Subcutaneous adipose tissue (tissue), 4 donors: ENCODE results near the gene KCNMA1. TPM values are rescaled to one million over a fixed set of nuclear protein-coding genes. Genes with fewer than 3 reads are reported as not detected.

Source experiments
- total RNA-seq, 4 donors: library from RNA; depleted of rRNA; stranded (reverse); fragments of >200 nt; gene quantifications; one replicate each; pipeline ENCODE4 v1.1.0, GENCODE V29; 2016
- TF ChIP-seq, protein P1 (sequence below): fragments of 450-650 bp; IDR thresholded peaks from one replicate; pipeline ENCODE4 v1.5.1; 2016; ENCODE audit warnings: low read depth, mild to moderate bottlenecking, control low read depth, antibody characterized with exemption, moderate library complexity

The KCNMA1 gene
- total RNA-seq, 4 donors from 2014 or later, result 10.3 to 91.5 (median 23.8) TPM

DNA sequence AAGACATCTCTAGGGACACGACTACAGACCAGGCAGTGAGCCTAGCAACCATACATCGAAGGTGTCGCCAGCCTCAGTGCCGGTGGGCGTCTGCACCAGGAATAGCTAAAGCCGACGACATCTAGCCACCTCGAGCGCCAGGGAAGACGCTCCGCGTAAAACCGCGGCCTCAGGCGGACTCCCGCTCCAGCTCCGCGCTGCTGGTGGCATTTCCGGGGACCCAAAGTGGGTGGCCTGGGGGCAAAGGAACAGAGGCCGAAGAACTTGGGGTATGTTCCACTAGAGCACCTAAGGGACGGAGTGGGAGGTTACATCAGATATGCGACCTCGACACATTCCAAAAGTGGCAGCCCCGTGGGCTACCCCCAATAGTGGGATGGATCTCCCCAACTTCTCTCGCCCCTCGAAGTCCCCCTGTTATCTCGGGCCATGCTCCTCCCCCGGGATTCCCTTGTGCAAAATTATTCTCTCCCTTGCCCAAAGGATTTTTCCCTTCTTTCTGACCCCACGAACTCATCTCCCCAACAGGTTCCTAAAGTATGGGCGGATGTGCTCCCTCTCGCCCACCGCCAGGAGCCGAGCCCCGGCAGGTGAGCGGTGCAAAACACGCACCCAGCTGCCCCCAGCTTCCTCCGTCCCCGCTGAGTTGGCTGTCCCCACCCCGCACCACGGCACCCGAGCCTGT, 1.2 kb downstream of the KCNMA1 start:
- TF ChIP-seq, protein P1, sequence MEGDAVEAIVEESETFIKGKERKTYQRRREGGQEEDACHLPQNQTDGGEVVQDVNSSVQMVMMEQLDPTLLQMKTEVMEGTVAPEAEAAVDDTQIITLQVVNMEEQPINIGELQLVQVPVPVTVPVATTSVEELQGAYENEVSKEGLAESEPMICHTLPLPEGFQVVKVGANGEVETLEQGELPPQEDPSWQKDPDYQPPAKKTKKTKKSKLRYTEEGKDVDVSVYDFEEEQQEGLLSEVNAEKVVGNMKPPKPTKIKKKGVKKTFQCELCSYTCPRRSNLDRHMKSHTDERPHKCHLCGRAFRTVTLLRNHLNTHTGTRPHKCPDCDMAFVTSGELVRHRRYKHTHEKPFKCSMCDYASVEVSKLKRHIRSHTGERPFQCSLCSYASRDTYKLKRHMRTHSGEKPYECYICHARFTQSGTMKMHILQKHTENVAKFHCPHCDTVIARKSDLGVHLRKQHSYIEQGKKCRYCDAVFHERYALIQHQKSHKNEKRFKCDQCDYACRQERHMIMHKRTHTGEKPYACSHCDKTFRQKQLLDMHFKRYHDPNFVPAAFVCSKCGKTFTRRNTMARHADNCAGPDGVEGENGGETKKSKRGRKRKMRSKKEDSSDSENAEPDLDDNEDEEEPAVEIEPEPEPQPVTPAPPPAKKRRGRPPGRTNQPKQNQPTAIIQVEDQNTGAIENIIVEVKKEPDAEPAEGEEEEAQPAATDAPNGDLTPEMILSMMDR, result no peak

DNA sequence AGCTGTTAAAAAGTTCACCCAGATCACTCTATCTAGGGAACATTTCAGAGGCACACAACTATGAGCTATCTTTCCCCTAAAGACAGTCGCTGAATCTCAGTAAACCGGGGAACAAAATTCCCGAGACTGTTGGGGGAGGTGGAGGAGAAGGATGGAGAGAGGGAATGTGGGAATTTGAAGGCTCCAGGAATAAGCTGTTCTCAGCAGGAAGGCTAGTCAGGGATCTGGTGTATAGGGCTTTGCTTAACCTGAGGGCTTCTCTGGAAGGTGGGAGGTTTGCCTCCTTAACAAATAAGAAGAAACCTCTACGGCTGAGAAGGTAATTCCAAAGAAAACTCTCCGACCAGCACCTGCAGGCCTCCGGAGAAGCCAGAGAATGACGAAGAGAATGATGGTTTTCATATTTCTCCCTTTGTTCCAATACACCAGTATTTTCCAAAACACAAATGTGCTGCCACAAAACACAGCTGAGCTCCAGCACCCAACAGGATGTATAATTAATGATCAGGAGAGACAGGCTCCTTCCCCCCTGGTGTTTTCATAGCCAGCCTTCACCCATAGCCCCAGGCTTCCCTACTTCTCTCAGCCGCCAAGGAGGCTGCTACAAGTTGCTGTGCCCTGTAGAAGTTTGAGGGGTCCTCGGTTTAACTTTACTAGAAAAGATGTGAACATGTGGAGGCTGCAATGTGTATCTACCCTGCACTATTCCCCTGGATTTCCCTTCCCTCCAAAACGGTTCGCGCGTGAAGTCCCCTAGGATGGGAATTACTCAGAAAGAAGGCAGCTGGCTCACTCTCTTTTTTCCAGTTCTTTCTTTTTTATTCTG, 2.0 kb downstream of the KCNMA1 start:
- TF ChIP-seq, protein P1, result no peak

DNA sequence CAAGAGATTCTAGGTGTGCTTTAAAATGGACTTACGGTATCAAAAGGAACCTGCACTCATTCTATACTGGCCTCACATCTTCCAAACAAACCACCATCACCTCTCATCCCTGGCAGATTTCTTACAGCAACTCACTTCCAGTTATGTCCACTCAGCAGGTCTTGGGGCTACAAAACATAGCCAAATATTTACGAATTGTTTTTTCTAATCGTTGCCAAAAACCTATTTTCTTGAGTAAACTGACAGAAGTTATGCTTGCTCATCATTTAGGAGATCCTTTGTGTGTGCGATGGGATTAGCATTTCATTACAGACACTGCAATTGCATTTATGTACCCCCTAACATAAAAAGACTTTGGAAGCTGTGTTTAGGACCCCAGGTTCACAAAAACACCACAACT, 2.7 kb downstream of the KCNMA1 start:
- TF ChIP-seq, protein P1, result no peak

DNA sequence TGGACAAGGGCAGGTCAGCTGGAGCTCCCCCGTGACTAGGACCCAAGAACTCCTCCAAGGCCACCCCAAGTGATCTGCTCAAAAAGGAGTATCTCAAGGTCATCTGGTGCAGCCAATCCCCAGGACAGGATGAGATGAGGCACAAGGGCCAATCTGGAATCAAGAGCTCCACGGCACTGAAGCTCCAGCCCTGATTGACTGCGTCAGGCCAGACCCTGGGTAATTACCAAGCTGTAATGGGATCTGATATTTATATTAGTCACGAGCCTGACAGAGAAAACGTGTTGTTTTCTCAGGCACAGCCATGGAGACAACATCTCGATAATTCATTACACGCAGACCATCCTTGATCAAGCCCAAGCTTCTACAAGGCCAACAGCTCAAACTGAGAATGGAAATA, 4.2 kb downstream of the KCNMA1 start:
- TF ChIP-seq, protein P1, result no peak

DNA sequence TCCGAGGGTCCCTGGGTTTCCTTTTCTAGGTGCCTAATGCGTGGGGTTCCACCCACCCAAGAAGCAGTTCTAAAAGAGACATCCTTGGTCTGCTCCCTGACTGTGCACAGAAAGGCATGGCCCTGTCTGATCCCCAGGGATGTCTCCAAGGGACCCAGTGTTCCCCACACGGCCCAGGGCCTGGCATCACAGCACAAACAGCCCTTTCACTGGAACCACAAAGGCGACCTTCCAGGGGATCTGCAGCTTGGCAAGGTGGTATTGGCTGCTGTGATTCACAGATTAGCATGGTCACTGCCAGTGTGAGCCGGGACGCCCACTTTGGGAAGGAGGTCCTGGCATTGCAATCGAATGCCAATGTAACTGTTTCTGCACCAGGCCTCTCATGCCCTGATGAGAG, 6.4 kb downstream of the KCNMA1 start:
- TF ChIP-seq, protein P1, result no peak

DNA sequence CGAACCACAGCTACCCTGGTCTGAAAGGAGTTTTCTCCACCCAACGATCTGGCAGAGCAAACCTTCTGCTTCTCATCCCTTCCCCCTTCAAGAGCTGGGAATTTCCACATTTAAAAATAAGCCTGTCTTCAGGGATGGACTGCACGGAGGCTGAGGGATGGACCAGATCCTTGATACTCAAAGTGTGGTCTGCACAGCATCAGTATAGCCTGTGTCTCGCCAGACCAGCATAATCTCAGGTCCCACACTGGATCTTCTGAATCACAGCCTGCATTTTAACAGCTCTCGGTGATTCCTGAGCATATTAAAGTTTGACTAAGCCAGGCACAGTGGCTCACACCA, 7.1 kb downstream of the KCNMA1 start:
- TF ChIP-seq, protein P1, result no peak

DNA sequence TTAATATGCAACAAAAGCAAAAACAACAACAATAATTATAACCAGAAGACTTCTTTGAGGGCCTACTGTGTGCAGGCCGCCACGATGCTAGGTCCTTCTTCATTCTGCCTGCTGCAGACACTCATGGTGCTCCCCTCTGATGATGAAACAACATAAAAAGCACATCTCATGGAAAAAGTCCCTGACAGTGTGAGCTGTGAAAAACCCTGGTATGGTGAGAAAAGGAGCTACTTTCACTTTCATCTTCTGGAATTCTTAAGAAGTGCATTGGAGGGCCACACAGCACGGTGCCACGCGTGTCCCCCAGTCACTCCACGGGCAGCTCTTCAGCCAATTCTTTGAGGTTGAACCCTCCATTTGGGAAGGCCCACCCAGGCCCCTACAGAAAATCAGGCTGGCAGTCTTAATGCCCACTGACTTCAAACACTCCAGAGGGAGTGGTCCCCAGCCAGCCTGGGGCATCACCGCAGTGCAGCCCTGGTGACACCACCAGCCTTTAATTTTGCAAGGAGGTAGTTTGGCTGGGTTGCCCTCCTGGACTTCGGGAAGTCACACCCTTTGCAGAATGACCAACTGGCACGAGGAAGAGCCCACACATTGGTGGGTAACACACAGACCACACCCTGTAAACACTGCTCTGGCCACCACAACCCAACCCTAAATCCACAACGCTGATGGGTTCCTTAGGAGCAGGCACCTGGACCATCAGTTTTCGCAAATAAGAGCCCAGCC, 7.7 kb downstream of the KCNMA1 start:
- TF ChIP-seq, protein P1, result no peak
